Measurements from ENCODE around the gene LIAS. TPM values are rescaled to one million over a fixed set of nuclear protein-coding genes. Genes with fewer than 3 reads are reported as not detected.

LIAS gene
- total RNA-seq, 1 donor from 2014 or later, result 9.6 TPM

DNA sequence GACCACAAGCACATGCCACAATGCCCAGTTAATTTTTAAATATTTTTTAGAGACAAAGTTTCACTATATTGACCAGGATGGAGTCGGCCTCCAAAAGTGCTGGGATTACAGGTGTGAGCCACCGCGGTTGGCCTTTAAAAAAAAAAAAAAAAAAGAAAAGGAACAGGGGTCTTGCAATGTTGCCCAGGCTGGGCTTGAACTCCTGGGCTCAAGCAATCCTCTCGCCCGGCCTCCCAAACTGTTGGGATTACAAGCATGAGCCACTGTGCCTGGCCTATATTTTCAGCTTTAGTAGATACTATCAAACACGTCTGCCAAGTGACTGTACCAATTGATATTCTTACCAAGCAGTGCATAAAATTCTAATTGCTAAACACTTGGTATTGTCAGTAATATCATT lies 59.6 kb downstream of the LIAS start:
- Mint-ChIP-seq H3K27me3 (ENCODE audit: low read depth, unreplicated experiment) (no peaks in the 10 kb centered on the region), H3K9me3 (ENCODE audit: unreplicated experiment) (no peaks in the 10 kb centered on the region), H3K36me3 (ENCODE audit: low read depth, unreplicated experiment) (peaks cover 6% of the 10 kb centered on the region), H3K4me3 (ENCODE audit: unreplicated experiment) (no peak overlapping the region), H3K4me1 (ENCODE audit: low read depth, unreplicated experiment) (peaks cover 16% of the 10 kb centered on the region), H3K27ac (ENCODE audit: unreplicated experiment) (no peak overlapping the region)
- Histone ChIP-seq H3K4me3 (ENCODE audit: insufficient read depth, low read depth, low read length) (no peak overlapping the region), H3K4me2 (ENCODE audit: low read length) (no peak overlapping the region), H3K36me3 (ENCODE audit: insufficient read depth, low read length) (peaks cover 33% of the 10 kb centered on the region), H3K4me1 (ENCODE audit: insufficient read depth, low read length) (peaks cover 28% of the 10 kb centered on the region), H2AFZ (ENCODE audit: low read depth, low read length) (no peak overlapping the region), H3K9ac (ENCODE audit: low read length) (no peak overlapping the region), H3K27ac (ENCODE audit: low read depth, low read length) (no peak overlapping the region), H4K20me1 (ENCODE audit: insufficient read depth, low read length) (peaks cover 35% of the 10 kb centered on the region), H3K79me2 (ENCODE audit: insufficient read depth, low read length) (peaks cover 94% of the 10 kb centered on the region), H3K27me3 (ENCODE audit: insufficient read depth, low read length) (no peaks in the 10 kb centered on the region), H3K9me3 (ENCODE audit: insufficient read depth, low read depth, low read length) (no peaks in the 10 kb centered on the region)
- TF ChIP-seq, protein P1, sequence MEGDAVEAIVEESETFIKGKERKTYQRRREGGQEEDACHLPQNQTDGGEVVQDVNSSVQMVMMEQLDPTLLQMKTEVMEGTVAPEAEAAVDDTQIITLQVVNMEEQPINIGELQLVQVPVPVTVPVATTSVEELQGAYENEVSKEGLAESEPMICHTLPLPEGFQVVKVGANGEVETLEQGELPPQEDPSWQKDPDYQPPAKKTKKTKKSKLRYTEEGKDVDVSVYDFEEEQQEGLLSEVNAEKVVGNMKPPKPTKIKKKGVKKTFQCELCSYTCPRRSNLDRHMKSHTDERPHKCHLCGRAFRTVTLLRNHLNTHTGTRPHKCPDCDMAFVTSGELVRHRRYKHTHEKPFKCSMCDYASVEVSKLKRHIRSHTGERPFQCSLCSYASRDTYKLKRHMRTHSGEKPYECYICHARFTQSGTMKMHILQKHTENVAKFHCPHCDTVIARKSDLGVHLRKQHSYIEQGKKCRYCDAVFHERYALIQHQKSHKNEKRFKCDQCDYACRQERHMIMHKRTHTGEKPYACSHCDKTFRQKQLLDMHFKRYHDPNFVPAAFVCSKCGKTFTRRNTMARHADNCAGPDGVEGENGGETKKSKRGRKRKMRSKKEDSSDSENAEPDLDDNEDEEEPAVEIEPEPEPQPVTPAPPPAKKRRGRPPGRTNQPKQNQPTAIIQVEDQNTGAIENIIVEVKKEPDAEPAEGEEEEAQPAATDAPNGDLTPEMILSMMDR (IDR thresholded peaks at IDR 0.05; ENCODE audit: insufficient read depth, low read depth, low read length), result no peak
- FAIRE-seq (no peak), DNase-seq (ENCODE audit: low read depth) (no peak)

DNA sequence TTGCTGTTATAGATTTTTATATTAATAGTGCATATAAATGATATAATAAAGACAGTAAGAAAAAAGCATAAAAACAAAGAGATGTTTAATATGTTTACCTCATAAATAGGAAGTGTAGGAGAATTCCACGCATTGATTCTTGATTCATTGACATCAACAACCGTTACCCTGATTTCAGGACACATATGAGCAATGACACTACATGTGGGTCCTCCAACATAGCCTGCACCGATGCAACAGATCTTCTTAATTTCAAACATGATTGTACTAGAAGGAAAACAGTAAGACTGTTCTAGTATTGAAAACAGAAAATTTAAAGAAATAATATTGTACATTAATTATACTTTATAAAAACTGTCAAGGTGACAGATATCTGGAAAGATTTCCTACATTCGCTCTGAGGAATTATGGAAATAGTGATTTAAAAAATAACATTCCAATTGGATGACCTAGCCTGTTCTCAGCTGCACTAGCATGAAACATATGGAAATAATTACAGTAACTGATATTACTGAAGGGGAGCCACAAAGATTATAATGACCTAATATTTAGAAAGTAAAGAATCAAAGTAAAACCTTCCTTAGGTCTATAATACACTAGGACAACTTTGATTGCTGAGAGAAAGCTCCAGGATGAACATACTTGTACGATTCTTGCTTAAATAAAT lies 62.5 kb downstream of the LIAS start:
- H3K27me3 Mint-ChIP-seq (ENCODE audit: low read depth, unreplicated experiment), result no peaks in the 10 kb centered on the region
- Histone ChIP-seq H3K4me3 (ENCODE audit: insufficient read depth, low read depth, low read length) (peak overlapping the region; percentile 14), H3K36me3 (ENCODE audit: insufficient read depth, low read length) (peaks cover 19% of the 10 kb centered on the region), H3K4me1 (ENCODE audit: insufficient read depth, low read length) (peaks cover 33% of the 10 kb centered on the region), H3K4me2 (ENCODE audit: low read length) (peak overlapping the region; percentile 74), H4K20me1 (ENCODE audit: insufficient read depth, low read length) (peaks cover 44% of the 10 kb centered on the region), H2AFZ (ENCODE audit: low read depth, low read length) (no peak overlapping the region), H3K9me3 (ENCODE audit: insufficient read depth, low read depth, low read length) (no peaks in the 10 kb centered on the region), H3K79me2 (ENCODE audit: insufficient read depth, low read length) (peaks cover 95% of the 10 kb centered on the region), H3K9ac (ENCODE audit: low read length) (peak overlapping the region; percentile 72), H3K27me3 (ENCODE audit: insufficient read depth, low read length) (no peaks in the 10 kb centered on the region), H3K27ac (ENCODE audit: low read depth, low read length) (peak overlapping the region; percentile 90)
- H3K9me3 Mint-ChIP-seq (ENCODE audit: unreplicated experiment), result no peaks in the 10 kb centered on the region
- peaks cover 1% of the 10 kb centered on the region for H3K36me3 Mint-ChIP-seq (ENCODE audit: low read depth, unreplicated experiment)
- peak overlapping the region; percentile 55 for H3K27ac Mint-ChIP-seq (ENCODE audit: unreplicated experiment)
- FAIRE-seq (no peak), DNase-seq (ENCODE audit: low read depth) (peak; percentile 62)
- H3K4me1 Mint-ChIP-seq (ENCODE audit: low read depth, unreplicated experiment), result peaks cover 22% of the 10 kb centered on the region
- TF ChIP-seq, protein P1 (IDR thresholded peaks at IDR 0.05; ENCODE audit: insufficient read depth, low read depth, low read length), result no peak
- no peak for TF ChIP-seq EZH2 (IDR thresholded peaks at IDR 0.05; ENCODE audit: insufficient read depth, low read length)
- H3K4me3 Mint-ChIP-seq (ENCODE audit: unreplicated experiment), result no peak overlapping the region

DNA sequence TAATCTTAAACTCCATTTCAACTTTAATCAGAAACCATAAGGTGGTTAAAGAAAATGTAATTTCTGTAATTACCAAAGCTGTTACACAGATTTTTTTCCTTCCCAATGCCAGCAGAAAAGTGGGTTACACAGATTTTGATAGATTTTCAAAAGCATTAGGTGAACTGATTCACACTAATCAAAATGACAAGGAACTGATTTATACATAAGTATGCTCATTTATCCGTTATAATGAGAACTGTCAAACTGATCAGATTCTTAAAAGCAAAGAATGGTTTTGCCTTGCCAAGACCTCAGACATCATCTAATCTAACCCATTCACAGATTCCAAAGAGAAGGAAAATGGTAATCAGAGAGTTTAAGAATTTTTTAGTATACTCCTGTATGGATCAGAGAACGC lies 63.2 kb downstream of the LIAS start:
- Histone ChIP-seq H3K4me1 (ENCODE audit: insufficient read depth, low read length) (peaks cover 33% of the 10 kb centered on the region), H3K9me3 (ENCODE audit: insufficient read depth, low read depth, low read length) (no peaks in the 10 kb centered on the region), H3K79me2 (ENCODE audit: insufficient read depth, low read length) (peaks cover 96% of the 10 kb centered on the region), H3K36me3 (ENCODE audit: insufficient read depth, low read length) (peaks cover 17% of the 10 kb centered on the region), H3K27me3 (ENCODE audit: insufficient read depth, low read length) (no peaks in the 10 kb centered on the region), H2AFZ (ENCODE audit: low read depth, low read length) (no peak overlapping the region), H3K9ac (ENCODE audit: low read length) (peak overlapping the region; percentile 72), H3K27ac (ENCODE audit: low read depth, low read length) (peak overlapping the region; percentile 90), H4K20me1 (ENCODE audit: insufficient read depth, low read length) (peaks cover 43% of the 10 kb centered on the region), H3K4me2 (ENCODE audit: low read length) (peak overlapping the region; percentile 74), H3K4me3 (ENCODE audit: insufficient read depth, low read depth, low read length) (peak overlapping the region; percentile 14)
- DNase-seq (ENCODE audit: low read depth) (no peak), FAIRE-seq (no peak)
- Mint-ChIP-seq H3K27ac (ENCODE audit: unreplicated experiment) (peak overlapping the region; percentile 41), H3K4me1 (ENCODE audit: low read depth, unreplicated experiment) (peaks cover 22% of the 10 kb centered on the region), H3K27me3 (ENCODE audit: low read depth, unreplicated experiment) (no peaks in the 10 kb centered on the region), H3K4me3 (ENCODE audit: unreplicated experiment) (peak overlapping the region; percentile 5), H3K36me3 (ENCODE audit: low read depth, unreplicated experiment) (no peaks in the 10 kb centered on the region), H3K9me3 (ENCODE audit: unreplicated experiment) (no peaks in the 10 kb centered on the region)
- no peak for TF ChIP-seq EZH2 (IDR thresholded peaks at IDR 0.05; ENCODE audit: insufficient read depth, low read length)
- TF ChIP-seq, protein P1 (IDR thresholded peaks at IDR 0.05; ENCODE audit: insufficient read depth, low read depth, low read length), result no peak

All from astrocyte (in vitro differentiated cells and primary cell).